Activated T-cell treated with anti-CD3 and anti-CD28 coated beads, Interleukin-2, amount 50 U/mL, for 4 hours (primary cell): ENCODE results near the gene SLC6A18. TPM values are rescaled to one million over a fixed set of nuclear protein-coding genes. Genes with fewer than 3 reads are reported as not detected.

ENCODE experiments used
- ATAC-seq, 2 donors: fragments of 200-7000 bp; cut with Tn5 transposase; one replicate each; pipeline ENCODE4 v1.10.0; 2021
- DNase-seq: peaks from one replicate; pipeline ENCODE4 v3.0.0-alpha.2; 2020
- H3K27me3 Mint-ChIP-seq: one replicate; pipeline ENCODE4 v1.8.0; 2021; ENCODE audit warnings: low read depth, mixed read lengths
- H3K36me3 Mint-ChIP-seq: one replicate; pipeline ENCODE4 v1.8.0; 2022; ENCODE audit warnings: mixed read lengths; ENCODE audit not compliant: insufficient read depth
- H3K4me1 Mint-ChIP-seq: one replicate; pipeline ENCODE4 v1.8.0; 2021; ENCODE audit warnings: low read depth, mixed read lengths
- H3K4me3 Mint-ChIP-seq: one replicate; pipeline ENCODE4 v1.8.0; 2021; ENCODE audit warnings: mild to moderate bottlenecking, moderate library complexity, mixed read lengths
- H3K9me3 Mint-ChIP-seq: one replicate; pipeline ENCODE4 v1.8.0; 2021; ENCODE audit warnings: mixed read lengths
- total RNA-seq, 3 donors: library from RNA; stranded (reverse); gene quantifications; one replicate each; pipeline ENCODE4 v1.2.1, GENCODE V29; 2021

The SLC6A18 gene
- total RNA-seq, 3 donors from 2014 or later = not detected

- Mint-ChIP-seq H3K36me3 (no peaks in the 10 kb centered on the region), H3K4me3 (no peak overlapping the region)
- DNase-seq = no peak
Observed at GRCh38 chr5:1213508-1214162, 11.5 kb upstream of the SLC6A18 start.

GRCh38 chr5:1214163-1214935 is 10.8 kb upstream of the SLC6A18 start:
- no peaks in the 10 kb centered on the region for H3K4me1 Mint-ChIP-seq
- H3K36me3 Mint-ChIP-seq = no peaks in the 10 kb centered on the region
- ATAC-seq = no peak
- peaks cover 5% of the 10 kb centered on the region for H3K27me3 Mint-ChIP-seq
- H3K4me3 Mint-ChIP-seq = no peak overlapping the region
- no peak for DNase-seq
- H3K9me3 Mint-ChIP-seq = no peaks in the 10 kb centered on the region

More at GRCh38 chr5:1213508-1214162, 11.5 kb upstream of the SLC6A18 start:
- H3K4me1 Mint-ChIP-seq = no peaks in the 10 kb centered on the region
- no peak for ATAC-seq
- H3K9me3 Mint-ChIP-seq = no peaks in the 10 kb centered on the region
- peaks cover 3% of the 10 kb centered on the region for H3K27me3 Mint-ChIP-seq

- no peak for DNase-seq
- no peaks in the 10 kb centered on the region for H3K4me1 Mint-ChIP-seq
- peaks cover 5% of the 10 kb centered on the region for H3K27me3 Mint-ChIP-seq
- H3K9me3 Mint-ChIP-seq = no peaks in the 10 kb centered on the region
- no peak for ATAC-seq
- no peak overlapping the region for H3K4me3 Mint-ChIP-seq
- no peaks in the 10 kb centered on the region for H3K36me3 Mint-ChIP-seq
Observed at GRCh38 chr5:1214936-1215220, 10.3 kb upstream of the SLC6A18 start.

- Mint-ChIP-seq H3K9me3 (no peaks in the 10 kb centered on the region), H3K4me1 (no peaks in the 10 kb centered on the region), H3K36me3 (no peaks in the 10 kb centered on the region), H3K4me3 (no peak overlapping the region), H3K27me3 (peaks cover 5% of the 10 kb centered on the region)
- ATAC-seq (no peak), DNase-seq (no peak)
Observed at GRCh38 chr5:1215320-1216096, 9.7 kb upstream of the SLC6A18 start.

DNA sequence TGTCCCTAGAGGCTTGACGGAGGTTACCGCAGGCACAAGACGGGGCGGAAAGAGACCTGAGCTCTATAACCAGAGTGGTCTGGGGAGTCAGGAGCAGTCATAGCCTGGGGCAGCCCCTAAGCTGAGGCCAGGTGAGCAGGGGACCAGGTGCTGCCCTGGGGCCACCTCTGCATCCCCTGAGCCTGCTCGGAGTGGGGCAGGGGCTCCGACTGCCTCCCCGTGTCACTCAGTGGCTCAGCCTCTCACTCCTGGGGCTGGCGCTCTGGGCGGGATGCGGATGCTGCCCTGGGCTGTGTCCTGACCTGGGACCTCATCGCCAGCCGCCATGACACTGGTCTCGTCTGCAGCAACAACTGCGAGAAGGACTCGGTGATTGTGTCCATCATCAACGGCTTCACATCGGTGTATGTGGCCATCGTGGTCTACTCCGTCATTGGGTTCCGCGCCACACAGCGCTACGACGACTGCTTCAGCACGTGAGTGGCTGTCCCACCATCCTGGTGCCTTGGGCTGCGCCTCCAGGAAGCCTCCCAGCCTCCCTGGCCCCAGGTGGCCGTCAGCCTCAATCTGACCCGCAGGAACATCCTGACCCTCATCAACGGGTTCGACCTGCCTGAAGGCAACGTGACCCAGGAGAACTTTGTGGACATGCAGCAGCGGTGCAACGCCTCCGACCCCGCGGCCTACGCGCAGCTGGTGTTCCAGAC is 8.8 kb upstream of the SLC6A18 start:
- no peak for DNase-seq
- Mint-ChIP-seq H3K4me3 (no peak overlapping the region), H3K4me1 (no peaks in the 10 kb centered on the region), H3K36me3 (no peaks in the 10 kb centered on the region), H3K27me3 (peaks cover 5% of the 10 kb centered on the region), H3K9me3 (no peaks in the 10 kb centered on the region)
- ATAC-seq = no peak

GRCh38 chr5:1216918-1217295 is 8.3 kb upstream of the SLC6A18 start:
- Mint-ChIP-seq H3K36me3 (no peaks in the 10 kb centered on the region), H3K4me3 (no peak overlapping the region), H3K9me3 (no peaks in the 10 kb centered on the region), H3K4me1 (no peaks in the 10 kb centered on the region), H3K27me3 (peaks cover 5% of the 10 kb centered on the region)
- DNase-seq (no peak), ATAC-seq (no peak)

- no peaks in the 10 kb centered on the region for H3K9me3 Mint-ChIP-seq
- H3K36me3 Mint-ChIP-seq = no peaks in the 10 kb centered on the region
- H3K4me1 Mint-ChIP-seq = no peaks in the 10 kb centered on the region
- DNase-seq (no peak), ATAC-seq (no peak)
- H3K4me3 Mint-ChIP-seq = no peak overlapping the region
- H3K27me3 Mint-ChIP-seq = peaks cover 5% of the 10 kb centered on the region
Observed at GRCh38 chr5:1217596-1218206, 7.5 kb upstream of the SLC6A18 start.

GRCh38 chr5:1218351-1219080 is 6.7 kb upstream of the SLC6A18 start:
- H3K36me3 Mint-ChIP-seq = no peaks in the 10 kb centered on the region
- no peaks in the 10 kb centered on the region for H3K4me1 Mint-ChIP-seq
- no peak for DNase-seq
- no peaks in the 10 kb centered on the region for H3K9me3 Mint-ChIP-seq
- no peak for ATAC-seq
- H3K27me3 Mint-ChIP-seq = peaks cover 5% of the 10 kb centered on the region
- no peak overlapping the region for H3K4me3 Mint-ChIP-seq

- H3K27me3 Mint-ChIP-seq = peaks cover 5% of the 10 kb centered on the region
- DNase-seq = no peak
- no peaks in the 10 kb centered on the region for H3K9me3 Mint-ChIP-seq
- H3K36me3 Mint-ChIP-seq = no peaks in the 10 kb centered on the region
- no peak overlapping the region for H3K4me3 Mint-ChIP-seq
- no peaks in the 10 kb centered on the region for H3K4me1 Mint-ChIP-seq
- no peak for ATAC-seq
Observed at GRCh38 chr5:1219098-1219767, 5.9 kb upstream of the SLC6A18 start.

- Mint-ChIP-seq H3K27me3 (peaks cover 5% of the 10 kb centered on the region), H3K36me3 (no peaks in the 10 kb centered on the region), H3K4me3 (no peak overlapping the region), H3K9me3 (no peaks in the 10 kb centered on the region), H3K4me1 (no peaks in the 10 kb centered on the region)
- no peak for ATAC-seq
- no peak for DNase-seq
Observed at GRCh38 chr5:1219768-1220100, 5.4 kb upstream of the SLC6A18 start.

GRCh38 chr5:1220351-1220750 is 4.8 kb upstream of the SLC6A18 start:
- Mint-ChIP-seq H3K9me3 (no peaks in the 10 kb centered on the region), H3K4me1 (no peaks in the 10 kb centered on the region), H3K4me3 (no peak overlapping the region), H3K27me3 (peaks cover 5% of the 10 kb centered on the region), H3K36me3 (no peaks in the 10 kb centered on the region)
- no peak for ATAC-seq
- no peak for DNase-seq

DNA sequence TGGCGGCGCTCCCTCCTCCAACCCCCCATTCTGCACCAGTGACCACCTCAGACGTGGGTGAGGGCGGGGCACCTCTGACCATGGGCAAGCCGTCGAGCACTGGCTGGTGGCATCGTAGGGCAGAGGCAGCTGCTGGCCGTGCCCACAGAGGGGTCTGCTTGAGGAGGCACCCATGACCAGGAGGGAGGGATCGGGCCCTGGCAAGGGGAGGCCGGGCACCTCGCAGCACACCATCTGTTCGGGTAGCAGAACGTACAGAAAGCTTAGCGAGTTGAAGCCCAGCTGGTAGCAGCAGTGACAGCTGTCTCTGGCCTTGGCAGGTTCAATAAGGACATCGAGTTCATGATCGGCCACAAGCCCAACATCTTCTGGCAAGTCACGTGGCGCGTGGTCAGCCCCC is 4.3 kb upstream of the SLC6A18 start:
- DNase-seq (no peak), ATAC-seq (no peak)
- H3K27me3 Mint-ChIP-seq = peaks cover 5% of the 10 kb centered on the region
- no peaks in the 10 kb centered on the region for H3K9me3 Mint-ChIP-seq
- no peak overlapping the region for H3K4me3 Mint-ChIP-seq
- H3K36me3 Mint-ChIP-seq = no peaks in the 10 kb centered on the region
- H3K4me1 Mint-ChIP-seq = no peaks in the 10 kb centered on the region

DNA sequence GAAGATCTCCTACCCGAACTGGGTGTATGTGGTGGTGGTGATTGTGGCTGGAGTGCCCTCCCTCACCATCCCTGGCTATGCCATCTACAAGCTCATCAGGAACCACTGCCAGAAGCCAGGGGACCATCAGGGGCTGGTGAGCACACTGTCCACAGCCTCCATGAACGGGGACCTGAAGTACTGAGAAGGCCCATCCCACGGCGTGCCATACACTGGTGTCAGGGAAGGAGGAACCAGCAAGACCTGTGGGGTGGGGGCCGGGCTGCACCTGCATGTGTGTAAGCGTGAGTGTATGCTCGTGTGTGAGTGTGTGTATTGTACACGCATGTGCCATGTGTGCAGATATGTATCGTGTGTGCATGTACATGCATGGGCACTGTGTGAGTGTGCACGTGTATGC is 3.5 kb upstream of the SLC6A18 start:
- H3K9me3 Mint-ChIP-seq = no peaks in the 10 kb centered on the region
- H3K4me3 Mint-ChIP-seq = no peak overlapping the region
- DNase-seq = no peak
- peaks cover 5% of the 10 kb centered on the region for H3K27me3 Mint-ChIP-seq
- H3K36me3 Mint-ChIP-seq = no peaks in the 10 kb centered on the region
- H3K4me1 Mint-ChIP-seq = no peaks in the 10 kb centered on the region
- ATAC-seq = no peak
